Endothelial cell of umbilical vein (primary cell): ENCODE data around the gene SECISBP2. TPM values are rescaled to one million over a fixed set of nuclear protein-coding genes. Genes with fewer than 3 reads are reported as not detected.

Experiments
- BruUV-seq: library from RNA; stranded (reverse); fragments of 400-500 nt; replicated peaks from 2 replicates; lab custom pipeline; 2021; lab: Mats Ljungman, UMichigan
- CTCF ChIA-PET: fragments of 300-600, 350-600 bp; sonication (Branson Sonifier 250); formaldehyde crosslinking; loops from one replicate; lab custom pipeline; 2021; ENCODE audit warnings: antibody characterized with exemption, inconsistent platforms; lab: Charles Lee
- POLR2A ChIA-PET: fragments of 300-600, 350-600 bp; sonication (Branson Sonifier 250); formaldehyde crosslinking; loops from one replicate; lab custom pipeline; 2021; ENCODE audit warnings: antibody characterized with exemption, inconsistent platforms; lab: Charles Lee
- DNase-seq: peaks from one replicate; pipeline ENCODE4 v3.0.0-alpha.2; 2011; ENCODE audit warnings: low read depth, low spot score
- FAIRE-seq: peaks from 2 replicates; lab custom pipeline; 2011; peaks lifted over from hg19 to GRCh38; lab: Jason Lieb, UNC
- H2AFZ ChIP-seq: 2 replicates; pipeline ENCODE4 v1.6.0; 2012; ENCODE audit warnings: low read depth, low read length, control low read depth, inconsistent platforms
- H3K27ac ChIP-seq: 2 replicates; pipeline ENCODE4 v1.5.1; 2011; ENCODE audit warnings: low read depth, mild to moderate bottlenecking, control low read depth, low read length, moderate library complexity; ENCODE audit not compliant: insufficient read depth
- H3K27me3 ChIP-seq, 2 experiments: 2 replicates each; pipeline versions ENCODE4 v1.6.0 to v1.6.1; 2011; ENCODE audit warnings: low read length in 2 of 2, mixed read lengths in 1 of 2; ENCODE audit not compliant: control insufficient read depth in 2 of 2, insufficient read depth in 2 of 2
- H3K36me3 ChIP-seq, 2 experiments: 2 replicates in 1 of 2; 3 replicates in 1 of 2; pipeline ENCODE4 v1.5.1; 2011; ENCODE audit warnings: low read length in 2 of 2, mild to moderate bottlenecking in 1 of 2, moderate library complexity in 1 of 2; ENCODE audit not compliant: control insufficient read depth in 2 of 2, insufficient read depth in 2 of 2; ENCODE audit errors: extremely low read depth in 1 of 2
- H3K4me1 ChIP-seq: 3 replicates; pipeline ENCODE4 v1.5.1; 2011; ENCODE audit warnings: mild to moderate bottlenecking, low read length; ENCODE audit not compliant: control insufficient read depth, insufficient read depth; ENCODE audit errors: extremely low read depth
- H3K4me2 ChIP-seq: 2 replicates; pipeline ENCODE4 v1.6.1; 2011; ENCODE audit warnings: low read length, control low read depth, mixed read lengths; ENCODE audit not compliant: insufficient read depth
- H3K4me3 ChIP-seq, 3 experiments: fragments of 200-600 bp in 1 of 3; sonication (generic), shearing (Covaris generic) in 1 of 3; replicated peaks in 1 of 3; 2 replicates each; pipeline ENCODE4 v1.5.1; 2011 to 2016; ENCODE audit warnings: control low read depth in 3 of 3, low read length in 3 of 3, mild to moderate bottlenecking in 2 of 3, inconsistent platforms in 1 of 3, low read depth in 1 of 3, moderate library complexity in 1 of 3; ENCODE audit not compliant: insufficient read depth in 1 of 3
- H3K79me2 ChIP-seq: 2 replicates; pipeline ENCODE4 v1.6.0; 2012; ENCODE audit warnings: low read length, inconsistent platforms; ENCODE audit not compliant: control insufficient read depth, insufficient read depth
- H3K9ac ChIP-seq: replicated peaks from 2 replicates; pipeline ENCODE3; 2011; ENCODE audit warnings: low read length, control low read depth; ENCODE audit not compliant: insufficient read depth; ENCODE audit errors: extremely low read depth
- H3K9me1 ChIP-seq: replicated peaks from 3 replicates; pipeline ENCODE4 v1.6.0; 2011; ENCODE audit warnings: mild to moderate bottlenecking, low read length; ENCODE audit not compliant: control insufficient read depth, insufficient read depth; ENCODE audit errors: extremely low read depth
- H3K9me3 ChIP-seq: replicated peaks from 2 replicates; pipeline ENCODE4 v1.5.1; 2012; ENCODE audit warnings: low read length, inconsistent platforms; ENCODE audit not compliant: control insufficient read depth, insufficient read depth
- H4K20me1 ChIP-seq: replicated peaks from 2 replicates; pipeline ENCODE3; 2011; ENCODE audit warnings: mild to moderate bottlenecking, low read length; ENCODE audit not compliant: control insufficient read depth, insufficient read depth; ENCODE audit errors: extremely low read depth
- EZH2 ChIP-seq: IDR thresholded peaks from 2 replicates; pipeline ENCODE4 v1.6.1; 2012; ENCODE audit warnings: borderline replicate concordance, low read depth, mild to moderate bottlenecking, moderate library complexity, low read length, inconsistent platforms; ENCODE audit not compliant: severe bottlenecking
- FOS ChIP-seq: IDR thresholded peaks from 2 replicates; pipeline ENCODE4 v1.6.1; 2011; ENCODE audit warnings: mild to moderate bottlenecking, low read length, moderate library complexity, borderline replicate concordance; ENCODE audit not compliant: insufficient read depth
- JUN ChIP-seq: IDR thresholded peaks from 2 replicates; pipeline ENCODE4 v1.6.1; 2011; ENCODE audit warnings: borderline replicate concordance, low read depth; ENCODE audit not compliant: insufficient read length, insufficient read depth
- MYC ChIP-seq: IDR thresholded peaks from one replicate; pipeline ENCODE4 v1.6.1; 2011; ENCODE audit warnings: mild to moderate bottlenecking, low read depth, low read length
- POLR2A ChIP-seq: IDR thresholded peaks from 2 replicates; pipeline ENCODE4 v1.6.1; 2012; ENCODE audit warnings: low read depth, mild to moderate bottlenecking, control low read depth, low read length
- dilution Hi-C: fragments of 300-500 bp; cut with MboI; formaldehyde crosslinking; loops from one replicate; pipeline ENCODE4 v1.15.0; 2019; ENCODE audit warnings: low sequenced_read_pairs; ENCODE audit not compliant: extremely low pct_ligation_motif_present
- intact Hi-C: fragments of 100-400 bp; cut with micrococcal nuclease; formaldehyde crosslinking; loops from one replicate; pipeline ENCODE4 v1.10.0; 2022
- polyA plus RNA-seq, 4 experiments: library from polyadenylated mRNA; depleted of rRNA in 3 of 4; stranded (reverse) in 3 of 4; unstranded in 1 of 4; fragments of >200 nt; gene quantifications; 2 replicates each; pipeline versions ENCODE4 v1.2.1 to v1.2.3, GENCODE V29; 2011 to 2012; ENCODE audit warnings: missing spikeins in 1 of 4
- total RNA-seq: library from RNA; stranded (reverse); gene quantifications from 2 replicates; pipeline ENCODE4 v1.2.3, GENCODE V29; 2021
- TF ChIP-seq, protein P1 (sequence below): IDR thresholded peaks from 2 replicates; pipeline ENCODE4 v1.6.1; 2011; ENCODE audit not compliant: insufficient read depth, insufficient read length
- TF ChIP-seq, protein P2 (sequence below), 2 donors: IDR thresholded peaks; 1 replicate in 1 of 2; 2 replicates in 1 of 2; pipeline ENCODE4 v1.5.1; 2011; ENCODE audit warnings: low read length in 2 of 2, mild to moderate bottlenecking in 2 of 2, moderate library complexity in 2 of 2, control low read depth in 1 of 2, inconsistent platforms in 1 of 2, low read depth in 1 of 2; ENCODE audit not compliant: insufficient read depth in 1 of 2; ENCODE audit errors: extremely low read depth in 1 of 2

SECISBP2 gene
- total and polyA plus RNA-seq, 2 donors (not counting 3 experiments of a cell fraction or from before 2014, with no cell fraction given) = 22.7 to 36.3 TPM

DNA sequence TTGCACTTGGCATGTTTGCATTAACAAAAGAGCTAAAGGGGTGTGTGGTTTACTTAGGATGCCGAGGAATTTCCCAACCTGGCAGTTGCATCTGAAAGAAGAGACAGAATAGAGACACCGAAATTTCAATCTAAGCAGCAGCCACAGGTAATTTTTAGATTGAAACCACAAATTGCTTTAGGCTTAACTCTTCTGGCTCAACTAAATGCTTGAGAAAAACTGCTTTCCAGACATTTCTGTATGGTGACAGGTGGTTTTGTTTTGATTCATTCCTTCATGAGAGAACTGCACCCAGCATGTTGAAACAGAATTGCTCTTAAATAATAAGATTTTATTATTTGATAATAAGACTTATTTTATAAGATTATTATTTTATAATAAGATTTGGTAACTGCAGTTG lies 21.5 kb downstream of the SECISBP2 start:
- CTCF ChIA-PET = interaction anchor here (2.2 kb wide), 1 partner anchor 209 kb away, joined by 6 read pairs; no protein-coding TSS in a partner anchor
- dilution Hi-C loops = no loop called here

More for the DNA sequence above, 21.5 kb downstream of the SECISBP2 start:
- FAIRE-seq (no peak), DNase-seq (no peak)
- Histone ChIP-seq H3K9me3 (no peaks in the 10 kb centered on the region), H3K27ac (no peak overlapping the region), H3K4me1 (no peaks in the 10 kb centered on the region), H3K9me1 (no peaks in the 10 kb centered on the region), H3K4me2 (no peak overlapping the region), H3K9ac (no peak overlapping the region), H3K4me3 (no peak overlapping the region), H2AFZ (no peak overlapping the region), H3K27me3 (no peaks in the 10 kb centered on the region), H4K20me1 (no peaks in the 10 kb centered on the region), H3K36me3 (peaks cover 3 to 9% of the 10 kb centered on the region in 2 experiments), H3K79me2 (no peaks in the 10 kb centered on the region)
- no TSS peak for BruUV-seq
- TF ChIP-seq EZH2 (no peak), POLR2A (no peak), MYC (no peak), JUN (no peak), FOS (no peak)
- TF ChIP-seq, protein P1, sequence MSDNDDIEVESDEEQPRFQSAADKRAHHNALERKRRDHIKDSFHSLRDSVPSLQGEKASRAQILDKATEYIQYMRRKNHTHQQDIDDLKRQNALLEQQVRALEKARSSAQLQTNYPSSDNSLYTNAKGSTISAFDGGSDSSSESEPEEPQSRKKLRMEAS = no peak
- TF ChIP-seq, protein P2, sequence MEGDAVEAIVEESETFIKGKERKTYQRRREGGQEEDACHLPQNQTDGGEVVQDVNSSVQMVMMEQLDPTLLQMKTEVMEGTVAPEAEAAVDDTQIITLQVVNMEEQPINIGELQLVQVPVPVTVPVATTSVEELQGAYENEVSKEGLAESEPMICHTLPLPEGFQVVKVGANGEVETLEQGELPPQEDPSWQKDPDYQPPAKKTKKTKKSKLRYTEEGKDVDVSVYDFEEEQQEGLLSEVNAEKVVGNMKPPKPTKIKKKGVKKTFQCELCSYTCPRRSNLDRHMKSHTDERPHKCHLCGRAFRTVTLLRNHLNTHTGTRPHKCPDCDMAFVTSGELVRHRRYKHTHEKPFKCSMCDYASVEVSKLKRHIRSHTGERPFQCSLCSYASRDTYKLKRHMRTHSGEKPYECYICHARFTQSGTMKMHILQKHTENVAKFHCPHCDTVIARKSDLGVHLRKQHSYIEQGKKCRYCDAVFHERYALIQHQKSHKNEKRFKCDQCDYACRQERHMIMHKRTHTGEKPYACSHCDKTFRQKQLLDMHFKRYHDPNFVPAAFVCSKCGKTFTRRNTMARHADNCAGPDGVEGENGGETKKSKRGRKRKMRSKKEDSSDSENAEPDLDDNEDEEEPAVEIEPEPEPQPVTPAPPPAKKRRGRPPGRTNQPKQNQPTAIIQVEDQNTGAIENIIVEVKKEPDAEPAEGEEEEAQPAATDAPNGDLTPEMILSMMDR (IDR thresholded peaks at IDR 0.05; ENCODE audit: extremely low read depth in 1 of 2, insufficient read depth in 1 of 2, low read depth in 1 of 2, low read length in 2 of 2) = no peak
- intact Hi-C loops = no loop called here
- POLR2A ChIA-PET = no interaction called here
